C4-2B (cell line): Measurements from ENCODE around the gene APOBEC3C.

Source experiments
- ZFX ChIP-seq: fragments of 450-650 bp; IDR thresholded peaks from 2 replicates; pipeline ENCODE4 v1.6.1; 2017
- TF ChIP-seq, protein P1 (sequence below): fragments of 450-650 bp; conservative IDR thresholded peaks from 2 replicates; pipeline ENCODE4 v1.5.1; 2017; ENCODE audit warnings: mild to moderate bottlenecking

DNA sequence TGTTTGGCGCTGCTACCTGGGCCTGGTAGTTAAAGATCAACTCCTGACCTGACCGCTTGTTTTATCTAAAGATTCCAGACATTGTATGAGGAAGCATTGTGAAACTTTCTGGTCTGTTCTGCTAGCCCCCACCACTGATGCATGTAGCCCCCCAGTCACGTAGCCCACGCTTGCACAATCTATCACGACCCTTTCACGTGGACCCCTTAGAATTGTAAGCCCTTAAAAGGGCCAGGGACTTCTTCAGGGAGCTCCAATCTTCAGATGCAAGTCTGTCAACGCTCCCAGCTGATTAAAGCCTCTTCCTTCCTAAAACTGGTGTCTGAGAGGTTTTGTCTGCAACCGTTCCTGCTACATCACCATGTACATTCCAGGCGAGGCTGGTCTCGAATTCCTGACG is 41.6 kb downstream of the APOBEC3C start:
- TF ChIP-seq, protein P1, sequence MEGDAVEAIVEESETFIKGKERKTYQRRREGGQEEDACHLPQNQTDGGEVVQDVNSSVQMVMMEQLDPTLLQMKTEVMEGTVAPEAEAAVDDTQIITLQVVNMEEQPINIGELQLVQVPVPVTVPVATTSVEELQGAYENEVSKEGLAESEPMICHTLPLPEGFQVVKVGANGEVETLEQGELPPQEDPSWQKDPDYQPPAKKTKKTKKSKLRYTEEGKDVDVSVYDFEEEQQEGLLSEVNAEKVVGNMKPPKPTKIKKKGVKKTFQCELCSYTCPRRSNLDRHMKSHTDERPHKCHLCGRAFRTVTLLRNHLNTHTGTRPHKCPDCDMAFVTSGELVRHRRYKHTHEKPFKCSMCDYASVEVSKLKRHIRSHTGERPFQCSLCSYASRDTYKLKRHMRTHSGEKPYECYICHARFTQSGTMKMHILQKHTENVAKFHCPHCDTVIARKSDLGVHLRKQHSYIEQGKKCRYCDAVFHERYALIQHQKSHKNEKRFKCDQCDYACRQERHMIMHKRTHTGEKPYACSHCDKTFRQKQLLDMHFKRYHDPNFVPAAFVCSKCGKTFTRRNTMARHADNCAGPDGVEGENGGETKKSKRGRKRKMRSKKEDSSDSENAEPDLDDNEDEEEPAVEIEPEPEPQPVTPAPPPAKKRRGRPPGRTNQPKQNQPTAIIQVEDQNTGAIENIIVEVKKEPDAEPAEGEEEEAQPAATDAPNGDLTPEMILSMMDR: no peak
- TF ChIP-seq ZFX: no peak
